IMR-90 (cell line): Measurements from ENCODE around the gene NDUFC2. TPM values are rescaled to one million over a fixed set of nuclear protein-coding genes. Genes with fewer than 3 reads are reported as not detected.

Source experiments
- ATAC-seq: fragments of 200-7000 bp; cut with Tn5 transposase; 2 replicates; pipeline ENCODE4 v1.9.1; 2020; ENCODE audit warnings: low read depth, mild to moderate bottlenecking, moderate library complexity
- BruUV-seq: library from RNA; stranded (reverse); fragments of 400-500 nt; replicated peaks from 2 replicates; lab custom pipeline; 2021; lab: Mats Ljungman, UMichigan
- CTCF ChIA-PET: fragments of 300-600 bp; formaldehyde crosslinking; extraction: SDS; loops from one replicate; lab custom pipeline; 2021; ENCODE audit warnings: antibody characterized with exemption; lab: Yijun Ruan, JAX
- POLR2A ChIA-PET: fragments of 300-600 bp; sonication (Branson Sonifier 250); formaldehyde crosslinking; loops from one replicate; lab custom pipeline; 2022; ENCODE audit warnings: antibody characterized with exemption; ENCODE audit not compliant: unreplicated experiment; lab: Charles Lee
- DNase-seq: peaks from one replicate; pipeline ENCODE4 v3.0.0; 2013
- H2AFZ ChIP-seq: replicated peaks from 2 replicates; pipeline ENCODE3; 2013; ENCODE audit warnings: low read length, mild to moderate bottlenecking; ENCODE audit not compliant: poor library complexity
- H2AK5ac ChIP-seq: 2 replicates; pipeline ENCODE4 v1.6.1; 2013; ENCODE audit warnings: low read depth, low read length, inconsistent platforms
- H2AK9ac ChIP-seq: replicated peaks from 2 replicates; pipeline ENCODE3; 2013; ENCODE audit warnings: mild to moderate bottlenecking, low read depth, low read length, moderate library complexity; ENCODE audit not compliant: poor library complexity
- H2BK120ac ChIP-seq: 2 replicates; pipeline ENCODE4 v1.6.1; 2013; ENCODE audit warnings: low read depth, low read length, inconsistent platforms
- H2BK15ac ChIP-seq: 3 replicates; pipeline ENCODE4 v1.6.1; 2013; ENCODE audit warnings: low read depth, low read length, inconsistent platforms
- H2BK20ac ChIP-seq: 2 replicates; pipeline ENCODE4 v1.6.1; 2013; ENCODE audit warnings: low read depth, mild to moderate bottlenecking, inconsistent platforms, low read length, moderate library complexity
- H2BK5ac ChIP-seq: 2 replicates; pipeline ENCODE4 v1.6.1; 2013; ENCODE audit warnings: mild to moderate bottlenecking, low read depth, low read length, inconsistent platforms; ENCODE audit not compliant: poor library complexity, severe bottlenecking
- H3K14ac ChIP-seq: replicated peaks from 2 replicates; pipeline ENCODE4 v1.6.1; 2013; ENCODE audit warnings: low read depth, low read length, inconsistent platforms
- H3K18ac ChIP-seq: 2 replicates; pipeline ENCODE4 v1.6.1; 2013; ENCODE audit warnings: low read depth, low read length, control low read depth
- H3K23ac ChIP-seq: 2 replicates; pipeline ENCODE4 v1.6.1; 2013; ENCODE audit warnings: low read depth, low read length, inconsistent platforms
- H3K27ac ChIP-seq: 2 replicates; pipeline ENCODE4 v1.5.1; 2013; ENCODE audit warnings: mild to moderate bottlenecking, control low read depth, low read length; ENCODE audit not compliant: insufficient read depth
- H3K27me3 ChIP-seq: 2 replicates; pipeline ENCODE4 v1.6.1; 2013; ENCODE audit warnings: low read length; ENCODE audit not compliant: control insufficient read depth, insufficient read depth
- H3K36me3 ChIP-seq: 2 replicates; pipeline ENCODE4 v1.6.1; 2013; ENCODE audit warnings: low read length, mixed read lengths; ENCODE audit not compliant: control insufficient read depth, insufficient read depth
- H3K4ac ChIP-seq: 2 replicates; pipeline ENCODE4 v1.6.1; 2013; ENCODE audit warnings: low read depth, low read length, inconsistent platforms
- H3K4me1 ChIP-seq: 2 replicates; pipeline ENCODE4 v1.6.1; 2013; ENCODE audit warnings: low read length, mixed read lengths; ENCODE audit not compliant: control insufficient read depth, insufficient read depth
- H3K4me2 ChIP-seq: 2 replicates; pipeline ENCODE4 v1.6.1; 2013; ENCODE audit warnings: low read depth, mild to moderate bottlenecking, control low read depth, low read length, moderate library complexity
- H3K4me3 ChIP-seq: 2 replicates; pipeline ENCODE4 v1.5.1; 2013; ENCODE audit warnings: low read depth, mild to moderate bottlenecking, control low read depth, low read length, moderate library complexity; ENCODE audit not compliant: insufficient read depth
- H3K56ac ChIP-seq: 2 replicates; pipeline ENCODE4 v1.6.1; 2013; ENCODE audit warnings: low read length, inconsistent platforms; ENCODE audit not compliant: insufficient read depth; ENCODE audit errors: extremely low read depth
- H3K79me1 ChIP-seq, 2 experiments: 2 replicates each; pipeline ENCODE4 v1.6.1; 2013; ENCODE audit warnings: low read length in 2 of 2, inconsistent platforms in 1 of 2, low read depth in 1 of 2
- H3K9ac ChIP-seq: 2 replicates; pipeline ENCODE4 v1.6.1; 2013; ENCODE audit warnings: low read depth, low read length, control low read depth
- H3K9me1 ChIP-seq: 2 replicates; pipeline ENCODE4 v1.6.1; 2013; ENCODE audit warnings: low read length, inconsistent platforms; ENCODE audit not compliant: insufficient read depth
- H3K9me3 ChIP-seq: 2 replicates; pipeline ENCODE4 v1.6.1; 2013; ENCODE audit warnings: low read length; ENCODE audit not compliant: control insufficient read depth, insufficient read depth
- H4K20me1 ChIP-seq: 2 replicates; pipeline ENCODE4 v1.6.1; 2013; ENCODE audit warnings: low read length, inconsistent platforms; ENCODE audit not compliant: insufficient read depth
- H4K5ac ChIP-seq: 2 replicates; pipeline ENCODE4 v1.6.1; 2013; ENCODE audit warnings: mild to moderate bottlenecking, low read depth, low read length, control low read depth
- H4K8ac ChIP-seq, 2 experiments: 2 replicates each; pipeline ENCODE4 v1.6.1; 2013; ENCODE audit warnings: low read depth in 2 of 2, low read length in 2 of 2, control low read depth in 1 of 2, inconsistent platforms in 1 of 2
- H4K91ac ChIP-seq: 2 replicates; pipeline ENCODE4 v1.6.1; 2013; ENCODE audit warnings: low read depth, low read length, inconsistent platforms; ENCODE audit not compliant: insufficient read depth
- CEBPB ChIP-seq: IDR thresholded peaks from 2 replicates; pipeline ENCODE4 v1.6.1; 2012; ENCODE audit warnings: low read depth, low read length, improper control_type of control experiment
- CHD1 ChIP-seq: IDR thresholded peaks from 2 replicates; pipeline ENCODE4 v1.6.1; 2012; ENCODE audit warnings: low read depth, low read length, improper control_type of control experiment
- CTCF ChIP-seq: conservative IDR thresholded peaks from 2 replicates; pipeline ENCODE4 v1.5.1; 2012; ENCODE audit warnings: mild to moderate bottlenecking, low read depth, low read length, improper control_type of control experiment
- MAFK ChIP-seq: IDR thresholded peaks from 2 replicates; pipeline ENCODE4 v1.6.1; 2012; ENCODE audit warnings: low read depth, low read length, improper control_type of control experiment
- MXI1 ChIP-seq: IDR thresholded peaks from 2 replicates; pipeline ENCODE4 v1.6.1; 2012; ENCODE audit warnings: low read depth, mild to moderate bottlenecking, low read length, moderate library complexity, borderline replicate concordance
- NFE2L2 ChIP-seq: fragments of 150-350 bp; IDR thresholded peaks from 2 replicates; pipeline ENCODE4 v1.6.1; 2016; ENCODE audit warnings: low read depth, mild to moderate bottlenecking, low read length
- POLR2A ChIP-seq: IDR thresholded peaks from 2 replicates; pipeline ENCODE4 v1.6.1; 2012; ENCODE audit warnings: mild to moderate bottlenecking, low read depth, low read length
- RAD21 ChIP-seq: IDR thresholded peaks from 2 replicates; pipeline ENCODE4 v1.6.1; 2012; ENCODE audit warnings: low read length, improper control_type of control experiment
- RCOR1 ChIP-seq: IDR thresholded peaks from 2 replicates; pipeline ENCODE4 v1.6.1; 2012; ENCODE audit warnings: mild to moderate bottlenecking, low read length, improper control_type of control experiment; ENCODE audit not compliant: insufficient replicate concordance
- RFX5 ChIP-seq: IDR thresholded peaks from 2 replicates; pipeline ENCODE4 v1.8.0; 2012; ENCODE audit warnings: low read depth, mild to moderate bottlenecking, low read length, moderate library complexity
- SMC3 ChIP-seq: fragments of 150-350 bp; IDR thresholded peaks from 2 replicates; pipeline ENCODE4 v1.6.1; 2016; ENCODE audit warnings: low read depth, mild to moderate bottlenecking, antibody characterized with exemption, low read length, moderate library complexity
- WGBS, 2 experiments: methylation state at CpG; one replicate each; pipeline versions ENCODE4 v1.1.5 to v1.1.7; 2013; ENCODE audit warnings: missing lambda C conversion rate in 2 of 2; ENCODE audit not compliant: insufficient read length in 1 of 2; ENCODE audit errors: extremely low coverage in 2 of 2; 5-methylcytosine and 5-hydroxymethylcytosine counted together
- dilution Hi-C: fragments of 300-500 bp; cut with HindIII; formaldehyde crosslinking; loops from one replicate; pipeline ENCODE4 v1.14.3; 2018; ENCODE audit warnings: low sequenced_read_pairs; ENCODE audit not compliant: unreplicated experiment
- in situ Hi-C: fragments of 300-500 bp; cut with MboI; formaldehyde crosslinking; loops from 3 replicates; pipeline ENCODE4 v1.14.3; 2019; ENCODE audit warnings: low sequenced_read_pairs, inconsistent platforms, mixed read lengths
- intact Hi-C: fragments of 100-400 bp; cut with micrococcal nuclease; formaldehyde crosslinking; loops from 2 replicates; pipeline ENCODE4 v1.10.0; 2022
- polyA plus RNA-seq, 3 experiments: library from polyadenylated mRNA; depleted of rRNA; stranded (reverse); fragments of >200 nt; gene quantifications; 2 replicates each; pipeline ENCODE4 v1.2.3, GENCODE V29; 2012; ENCODE audit warnings: low replicate concordance in 1 of 3
- total RNA-seq: library from RNA; depleted of rRNA; stranded (reverse); fragments of >200 nt; gene quantifications from 2 replicates; pipeline ENCODE4 v1.2.3, GENCODE V29; 2012
- TF ChIP-seq, protein P1 (sequence below): fragments of 150-350 bp; IDR thresholded peaks from 2 replicates; pipeline ENCODE4 v1.6.1; 2017; ENCODE audit warnings: mild to moderate bottlenecking, antibody characterized with exemption, low read length, low read depth

Gene NDUFC2
- total and polyA plus RNA-seq, 2 of the 4 experiments (the other 2 are of a cell fraction), result 146 to 340 TPM

- TF ChIP-seq SMC3, result no peak
- no peak for TF ChIP-seq RFX5
Measured at GRCh38 chr11:78044706-78045105, 35.0 kb downstream of the NDUFC2 start (continued).

DNA sequence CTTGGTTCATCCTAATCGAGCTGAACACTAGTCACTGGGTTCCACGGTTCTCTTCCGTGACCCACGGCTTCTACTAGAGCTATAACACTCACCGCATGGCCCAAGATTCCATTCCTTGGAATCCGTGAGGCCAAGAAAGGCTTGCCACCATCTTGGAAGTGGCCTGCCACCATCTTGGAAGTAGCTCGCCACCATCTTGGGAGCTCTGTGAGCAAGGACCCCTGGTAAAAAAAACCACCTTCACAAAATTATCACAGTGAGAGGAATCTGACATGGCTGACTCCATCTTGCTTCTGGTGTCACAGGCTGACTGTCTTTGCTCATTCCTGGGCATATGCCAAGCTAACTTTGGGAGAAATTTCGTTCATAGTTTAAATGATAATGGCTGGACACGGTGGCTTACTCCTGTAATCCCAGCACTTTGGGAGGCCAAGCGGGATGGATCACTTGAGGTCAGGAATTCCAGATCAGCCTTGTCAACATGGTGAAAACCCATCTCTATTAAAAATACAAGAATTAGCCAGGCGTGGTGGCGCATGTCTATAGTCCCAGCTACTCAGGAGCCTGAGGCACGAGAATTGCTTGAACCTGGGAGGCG is 37.7 kb downstream of the NDUFC2 start:
- H3K9me3 ChIP-seq, result no peaks in the 10 kb centered on the region
- H3K79me1 ChIP-seq, result peaks cover 0 to 10% of the 10 kb centered on the region in 2 experiments; a peak in 2 of 4 replicates
- no peaks in the 10 kb centered on the region for H4K20me1 ChIP-seq
- H2BK5ac ChIP-seq, result no peak overlapping the region
- H2AK5ac ChIP-seq, result no peak overlapping the region; the same call in 1 of the 2 replicates
- ChIA-PET POLR2A (no interaction called here), CTCF (no interaction called here)
- DNase-seq, result no peak
- H3K23ac ChIP-seq, result no peak overlapping the region
- H2BK15ac ChIP-seq, result no peak overlapping the region
- H4K91ac ChIP-seq, result no peak overlapping the region
- no peak for ATAC-seq
- no peaks in the 10 kb centered on the region for H3K27me3 ChIP-seq
- in situ Hi-C loops (no loop called here), dilution Hi-C loops (no loop called here), intact Hi-C loops (no loop called here)
- peaks cover 14% of the 10 kb centered on the region; the same call in 1 of the 2 replicates for H3K9me1 ChIP-seq
- H3K18ac ChIP-seq, result no peak overlapping the region
- no peak overlapping the region for H2BK120ac ChIP-seq
- H3K14ac ChIP-seq, result no peak overlapping the region
- peaks cover 20% of the 10 kb centered on the region for H3K4me1 ChIP-seq
- H3K4me2 ChIP-seq, result no peak overlapping the region
- no peak overlapping the region for H4K8ac ChIP-seq
- TF ChIP-seq RFX5 (no peak), NFE2L2 (no peak), CTCF (no peak), CHD1 (no peak), MAFK (no peak), RAD21 (no peak), SMC3 (no peak), POLR2A (no peak), MXI1 (no peak), CEBPB (no peak), RCOR1 (no peak)
- TF ChIP-seq, protein P1, sequence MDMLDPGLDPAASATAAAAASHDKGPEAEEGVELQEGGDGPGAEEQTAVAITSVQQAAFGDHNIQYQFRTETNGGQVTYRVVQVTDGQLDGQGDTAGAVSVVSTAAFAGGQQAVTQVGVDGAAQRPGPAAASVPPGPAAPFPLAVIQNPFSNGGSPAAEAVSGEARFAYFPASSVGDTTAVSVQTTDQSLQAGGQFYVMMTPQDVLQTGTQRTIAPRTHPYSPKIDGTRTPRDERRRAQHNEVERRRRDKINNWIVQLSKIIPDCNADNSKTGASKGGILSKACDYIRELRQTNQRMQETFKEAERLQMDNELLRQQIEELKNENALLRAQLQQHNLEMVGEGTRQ, result no peak
- H4K5ac ChIP-seq, result no peak overlapping the region
- no peak overlapping the region for H3K27ac ChIP-seq
- H3K56ac ChIP-seq, result no peak overlapping the region
- no peak overlapping the region for H3K9ac ChIP-seq
- H2AFZ ChIP-seq, result no peak overlapping the region
- BruUV-seq, result no TSS peak
- H2AK9ac ChIP-seq, result no peak overlapping the region
- WGBS, 2 experiments, result 100% methylated on average over 3 of the region's 14 CpGs; no CpG with 5 or more reads in 1 of the 2 experiments
- H3K36me3 ChIP-seq, result no peaks in the 10 kb centered on the region
- H3K4ac ChIP-seq, result no peak overlapping the region
- H3K4me3 ChIP-seq, result no peak overlapping the region
- H2BK20ac ChIP-seq, result peak overlapping the region; percentile 6; the same call in 1 of the 2 replicates
